K562 (cell line): ENCODE measurements around the gene EIF4E. TPM values are rescaled to one million over a fixed set of nuclear protein-coding genes. Genes with fewer than 3 reads are reported as not detected.

Source experiments
- E2F1 ChIP-seq: sonication (generic); formaldehyde crosslinking; IDR thresholded peaks from 2 replicates; pipeline ENCODE4 v1.8.1; 2023; ENCODE audit warnings: mild to moderate bottlenecking, missing genetic modification reagents, moderate library complexity
- ELF1 ChIP-seq: fragments of 200-800 bp; sonication (Bioruptor generic); IDR thresholded peaks from 2 replicates; pipeline ENCODE4 v1.6.1; 2016; ENCODE audit warnings: missing genetic modification characterization, missing compliant biosample characterization
- EZH2 ChIP-seq: IDR thresholded peaks from 2 replicates; pipeline ENCODE4 v1.6.1; 2012; ENCODE audit warnings: low read depth, mild to moderate bottlenecking, inconsistent platforms, low read length, borderline replicate concordance
- FUS ChIP-seq: fragments of 200-400 bp; formaldehyde crosslinking; optimal IDR thresholded peaks from 2 replicates; pipeline ENCODE3; 2017; ENCODE audit warnings: low read depth, low read length
- GATA2 ChIP-seq: sonication (generic); formaldehyde crosslinking; IDR thresholded peaks from 2 replicates; pipeline ENCODE4 v1.4.0; 2020; ENCODE audit warnings: mild to moderate bottlenecking, missing genetic modification reagents
- HNRNPLL ChIP-seq: fragments of 200-400 bp; formaldehyde crosslinking; IDR thresholded peaks from 2 replicates; pipeline ENCODE4 v1.6.1; 2017; ENCODE audit warnings: low read length, low read depth, mild to moderate bottlenecking; ENCODE audit not compliant: poor library complexity, severe bottlenecking
- JUNB ChIP-seq: fragments of 450-650 bp; formaldehyde crosslinking; conservative IDR thresholded peaks from 2 replicates; pipeline ENCODE4 v1.4.0; 2020; ENCODE audit warnings: mild to moderate bottlenecking
- MTA2 ChIP-seq: fragments of 450-650 bp; IDR thresholded peaks from 2 replicates; pipeline ENCODE4 v1.6.1; 2016; ENCODE audit warnings: low read depth
- PBX2 ChIP-seq, 2 experiments: IDR thresholded peaks in 1 of 2; conservative IDR thresholded peaks in 1 of 2; 2 replicates each; pipeline ENCODE4 v1.6.1; 2016; ENCODE audit warnings: low read depth in 2 of 2, mild to moderate bottlenecking in 1 of 2, missing compliant biosample characterization in 1 of 2, missing genetic modification characterization in 1 of 2, moderate library complexity in 1 of 2
- PCBP1 ChIP-seq: fragments of 200-400 bp; formaldehyde crosslinking; IDR thresholded peaks from 2 replicates; pipeline ENCODE4 v1.6.1; 2018; ENCODE audit warnings: mild to moderate bottlenecking, low read depth, low read length; ENCODE audit not compliant: poor library complexity, severe bottlenecking
- RBM25 ChIP-seq: fragments of 200-400 bp; formaldehyde crosslinking; IDR thresholded peaks from 2 replicates; pipeline ENCODE4 v1.6.1; 2018; ENCODE audit warnings: low read length, low read depth, moderate library complexity; ENCODE audit not compliant: severe bottlenecking
- RNF219 ChIP-seq: fragments of 250-450 bp; sonication (Bioruptor Pico); IDR thresholded peaks from 2 replicates; pipeline ENCODE4 v1.5.0; 2022; ENCODE audit warnings: mild to moderate bottlenecking
- RUNX1 ChIP-seq: sonication (generic); IDR thresholded peaks from 2 replicates; pipeline ENCODE4 v1.6.1; 2016; ENCODE audit warnings: antibody characterized with exemption, low read depth
- SMARCB1 ChIP-seq: IDR thresholded peaks from 2 replicates; pipeline ENCODE4 v1.6.1; 2011; ENCODE audit warnings: improper control_type of control experiment, low read depth; ENCODE audit not compliant: insufficient read length
- SMC3 ChIP-seq: conservative IDR thresholded peaks from 2 replicates; pipeline ENCODE4 v1.6.1; 2011; ENCODE audit warnings: low read depth, low read length, improper control_type of control experiment; ENCODE audit not compliant: insufficient read depth
- STAT6 ChIP-seq: sonication (generic); formaldehyde crosslinking; IDR thresholded peaks from 2 replicates; pipeline ENCODE4 v1.8.1; 2023; ENCODE audit warnings: mild to moderate bottlenecking, missing genetic modification reagents
- TEAD1 ChIP-seq, 2 experiments: fragments of 450-650 bp in 1 of 2; sonication (generic) in 1 of 2; formaldehyde crosslinking; IDR thresholded peaks; 2 replicates each; pipeline versions ENCODE4 v1.4.0 to v1.8.0; 2020 to 2022; ENCODE audit warnings: mild to moderate bottlenecking in 2 of 2, missing genetic modification reagents in 1 of 2
- ZNF778 ChIP-seq: fragments of 450-650 bp; formaldehyde crosslinking; IDR thresholded peaks from 2 replicates; pipeline ENCODE4 v1.4.0; 2020; ENCODE audit warnings: mild to moderate bottlenecking, moderate library complexity
- ZNF780A ChIP-seq: fragments of 250-450 bp; sonication (Bioruptor Pico); IDR thresholded peaks from 2 replicates; pipeline ENCODE4 v1.5.0; 2021; ENCODE audit warnings: mild to moderate bottlenecking
- ZSCAN32 ChIP-seq: fragments of 450-650 bp; formaldehyde crosslinking; IDR thresholded peaks from 2 replicates; pipeline ENCODE4 v1.4.0; 2020; ENCODE audit warnings: mild to moderate bottlenecking, moderate library complexity
- polyA plus RNA-seq, 8 experiments: library from polyadenylated mRNA; depleted of rRNA in 4 of 8; stranded (reverse) in 5 of 8; unstranded in 3 of 8; fragments of >200 nt; fragmentation: Nextera tagmentation in 2 of 8; fragmentation: Illumina TruSeq in 1 of 8; extraction: Ambion mirVana in 2 of 8; extraction: Trizol in 1 of 8; gene quantifications; 2 replicates each; pipeline versions ENCODE4 v1.2.1 to v1.2.3, GENCODE V29; 2011 to 2014; ENCODE audit warnings: inconsistent platforms in 1 of 8, missing spikeins in 1 of 8
- total RNA-seq, 7 experiments: library from RNA; depleted of rRNA in 6 of 7; stranded (reverse); fragments of >200 nt in 6 of 7; fragmentation: Illumina TruSeq in 2 of 7; extraction: Trizol in 2 of 7; gene quantifications; 2 replicates each; pipeline versions ENCODE4 v1.2.1 to v1.2.3, GENCODE V29; 2011 to 2021; ENCODE audit warnings: low replicate concordance in 1 of 7

Gene EIF4E
- total and polyA plus RNA-seq, 9 of the 15 experiments (the other 6 are each of a cell fraction or from before 2014, with no cell fraction given) = 164 to 489 (median 179) TPM

GRCh38 chr4:98951710-98952109, 22.8 kb upstream of the EIF4E start (continued):
- no peak for TF ChIP-seq RNF219 (CRISPR knock-in tag)
- no peak for TF ChIP-seq SMARCB1
- TF ChIP-seq TEAD1 (CRISPR knock-in tag; IDR thresholded peaks at IDR 0.05) = no peak
- no peak for TF ChIP-seq ZSCAN32 (CRISPR knock-in tag)
- TF ChIP-seq HNRNPLL = no peak
- TF ChIP-seq RBM25 = peak; percentile 17
- no peak for TF ChIP-seq JUNB (CRISPR knock-in tag)
- no peak for TF ChIP-seq ZNF780A (CRISPR knock-in tag)
- no peak for TF ChIP-seq ELF1 (tag)
- no peak for TF ChIP-seq E2F1 (CRISPR knock-in tag)
- no peak for TF ChIP-seq SMC3
- 0 out of 2 replicates have a peak, but pooled peaks have one; percentile 16 for TF ChIP-seq MTA2
- no peak for TF ChIP-seq GATA2
- TF ChIP-seq EZH2 = no peak
- no peak for TF ChIP-seq FUS
- TF ChIP-seq PCBP1 = no peak
- TF ChIP-seq STAT6 (CRISPR knock-in tag) = no peak
- TF ChIP-seq PBX2 (CRISPR knock-in tag; IDR thresholded peaks at IDR 0.05; ENCODE audit: low read depth) = no peak
- 0 out of 2 replicates have a peak, but pooled peaks have one; percentile 15 for TF ChIP-seq PBX2 (tag; conservative IDR thresholded peaks at IDR 0.05; ENCODE audit: low read depth)
- no peak for TF ChIP-seq RUNX1
- no peak for TF ChIP-seq ZNF778 (CRISPR knock-in tag)
